NCI-H2196 (cell line): ENCODE results near the gene CHRFAM7A.
"Not testable (repeated sequence)": the region's sequence is repeated elsewhere in the genome, so short reads cannot be mapped to it uniquely, and the experiment has no call there.

Source experiments
- DNase-seq: peaks from one replicate; lab custom pipeline; 2025; ENCODE audit not compliant: unreplicated experiment; lab: John Stamatoyannopoulos, UW

CHRFAM7A gene

DNA sequence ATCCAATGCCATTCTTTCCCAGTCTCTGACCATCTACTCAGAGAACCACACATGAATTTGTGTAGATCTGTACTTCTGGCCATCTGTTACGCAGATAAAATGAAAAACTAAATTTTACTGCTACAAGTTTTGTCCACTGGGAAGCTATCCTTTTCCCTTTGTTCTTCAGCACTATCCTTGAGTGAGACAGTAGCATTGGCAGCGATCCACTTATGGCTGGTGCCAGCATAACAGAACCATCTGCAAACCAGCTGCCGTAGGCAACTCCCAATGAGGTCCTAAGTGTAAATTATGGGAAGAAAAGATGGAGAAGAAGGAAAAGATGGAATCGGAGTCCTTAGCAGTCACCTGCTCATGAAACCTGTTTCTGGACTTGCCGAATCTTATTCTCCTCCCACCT lies 72.3 kb downstream of the CHRFAM7A start:
- not testable (repeated sequence) for DNase-seq

DNA sequence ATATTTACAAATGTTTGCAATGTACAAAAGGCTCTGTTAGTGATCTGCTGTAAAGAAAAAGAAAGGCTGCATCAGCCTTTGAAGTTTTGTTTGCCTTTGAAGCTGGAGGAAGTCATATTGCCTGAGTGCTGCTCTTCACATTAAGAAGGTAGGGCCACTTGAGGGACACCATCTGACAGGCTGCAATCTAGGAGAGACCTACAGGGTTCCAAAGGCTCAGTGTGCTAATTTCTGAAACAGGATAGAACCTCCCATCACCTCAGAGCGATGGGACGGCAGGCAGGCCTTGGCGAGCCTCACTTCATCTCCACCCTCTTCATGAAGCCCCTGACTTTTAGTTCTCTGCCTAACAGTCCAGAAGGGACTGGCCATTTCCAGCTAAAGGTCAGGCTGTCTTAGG lies 77.6 kb downstream of the CHRFAM7A start:
- not testable (repeated sequence) for DNase-seq

DNA sequence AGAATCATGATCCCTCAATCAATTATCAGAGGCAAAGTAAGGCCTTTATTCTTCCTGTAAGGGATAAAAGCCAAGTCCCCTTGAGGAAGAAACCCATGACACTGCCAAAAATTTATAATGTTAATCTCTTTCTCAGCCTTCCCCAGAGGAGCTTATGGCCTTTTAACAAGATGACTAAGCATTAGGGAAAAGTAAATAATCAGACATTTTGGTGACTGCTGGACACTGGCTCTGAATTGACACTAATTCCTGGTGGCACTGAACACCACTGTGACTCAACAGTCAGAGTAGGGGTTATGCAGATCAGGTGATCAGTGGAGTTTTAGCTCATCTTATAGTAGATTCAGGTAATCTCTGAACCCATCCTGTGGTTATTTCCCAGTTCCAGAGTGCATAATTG lies 82.8 kb downstream of the CHRFAM7A start:
- not testable (repeated sequence) for DNase-seq
